ENCODE results near the gene CCL15. TPM values are rescaled to one million over a fixed set of nuclear protein-coding genes. Genes with fewer than 3 reads are reported as not detected.

CCL15 gene
- total and polyA plus RNA-seq, 2 donors (not counting 3 experiments of a cell fraction or from before 2014, with no cell fraction given): not detected

- H3K27me3 ChIP-seq (ENCODE audit: control insufficient read depth in 2 of 2, insufficient read depth in 2 of 2, low read length in 2 of 2): no peaks in the 10 kb centered on the region
- no peaks in the 10 kb centered on the region for H4K20me1 ChIP-seq (replicated peaks; ENCODE audit: control insufficient read depth, extremely low read depth, insufficient read depth, low read length)
- peaks cover 36% of the 10 kb centered on the region for H3K4me1 ChIP-seq (ENCODE audit: control insufficient read depth, extremely low read depth, insufficient read depth, low read length)
- dilution Hi-C loops (cut with MboI; ENCODE audit: extremely low pct_ligation_motif_present, low sequenced_read_pairs): no loop called here
- POLR2A ChIA-PET: no interaction called here
- no peak overlapping the region for H3K27ac ChIP-seq (ENCODE audit: insufficient read depth, low read depth, low read length)
- no peak for FAIRE-seq
- H2AFZ ChIP-seq (ENCODE audit: low read depth, low read length): no peak overlapping the region
- H3K4me2 ChIP-seq (ENCODE audit: insufficient read depth, low read length): no peak overlapping the region
- no peak overlapping the region for H3K4me3 ChIP-seq (replicated peaks in 1 of 3; ENCODE audit: insufficient read depth in 1 of 3, low read depth in 1 of 3, low read length in 3 of 3)
- H3K79me2 ChIP-seq (ENCODE audit: control insufficient read depth, insufficient read depth, low read length): no peaks in the 10 kb centered on the region
- no peaks in the 10 kb centered on the region for H3K9me1 ChIP-seq (replicated peaks; ENCODE audit: control insufficient read depth, extremely low read depth, insufficient read depth, low read length)
- CTCF ChIA-PET: interaction anchor here (1.2 to 13.0 kb wide), 5 partner anchors 33 to 511 kb away, joined by 4 to 467 read pairs (median 125); no protein-coding TSS in a partner anchor
- no peaks in the 10 kb centered on the region for H3K36me3 ChIP-seq (ENCODE audit: control insufficient read depth in 2 of 2, extremely low read depth in 1 of 2, insufficient read depth in 2 of 2, low read length in 2 of 2)
- intact Hi-C loops (cut with micrococcal nuclease): no loop called here
- DNase-seq (ENCODE audit: low read depth, low spot score): no peak
- TF ChIP-seq CTCF (IDR thresholded peaks at IDR 0.05; ENCODE audit: extremely low read depth in 1 of 2, insufficient read depth in 1 of 2, low read depth in 1 of 2, low read length in 2 of 2): no peak
- no peak for TF ChIP-seq FOS (IDR thresholded peaks at IDR 0.05; ENCODE audit: borderline replicate concordance, insufficient read depth, low read length)
- no peak for TF ChIP-seq MYC (IDR thresholded peaks at IDR 0.05; ENCODE audit: low read depth, low read length)
- TF ChIP-seq POLR2A (IDR thresholded peaks at IDR 0.05; ENCODE audit: low read depth, low read length): no peak
- no peak for TF ChIP-seq JUN (IDR thresholded peaks at IDR 0.05; ENCODE audit: borderline replicate concordance, insufficient read depth, insufficient read length, low read depth)
- TF ChIP-seq POLR2AphosphoS5 (IDR thresholded peaks at IDR 0.05; ENCODE audit: insufficient read depth, low read depth, low read length): no peak
- TF ChIP-seq GATA2 (IDR thresholded peaks at IDR 0.05; ENCODE audit: insufficient read depth, insufficient read length, low read depth, low read length): no peak
- TF ChIP-seq MAX (IDR thresholded peaks at IDR 0.05; ENCODE audit: insufficient read depth, insufficient read length): no peak
- no peak for TF ChIP-seq EZH2 (IDR thresholded peaks at IDR 0.05; ENCODE audit: borderline replicate concordance, low read depth, low read length, severe bottlenecking)
- no peaks in the 10 kb centered on the region for H3K9me3 ChIP-seq (replicated peaks; ENCODE audit: control insufficient read depth, insufficient read depth, low read length)
- no TSS peak for BruUV-seq (replicated peaks)
- H3K9ac ChIP-seq (replicated peaks; ENCODE audit: extremely low read depth, insufficient read depth, low read length): no peak overlapping the region
Observed at GRCh38 chr17:35972066-35972465, 29.3 kb downstream of the CCL15 start.

Data from endothelial cell of umbilical vein (primary cell).